ENCODE results near the gene P2RX4. TPM values are rescaled to one million over a fixed set of nuclear protein-coding genes. Genes with fewer than 3 reads are reported as not detected.
"Not testable (repeated sequence)": the region's sequence is repeated elsewhere in the genome, so short reads cannot be mapped to it uniquely, and the experiment has no call there.

P2RX4 gene
- total RNA-seq, 1 donor from 2014 or later = 5.0 TPM

- ATAC-seq = no peak
Observed at GRCh38 chr12:121189131-121189530, 20.8 kb upstream of the P2RX4 start.

- ATAC-seq = no peak
Observed at GRCh38 chr12:121189619-121190155, 20.2 kb upstream of the P2RX4 start.

GRCh38 chr12:121190523-121191031, 19.4 kb upstream of the P2RX4 start:
- ATAC-seq = peak; percentile 19

- ATAC-seq = no peak
Observed at GRCh38 chr12:121191151-121191550, 18.8 kb upstream of the P2RX4 start.

GRCh38 chr12:121196902-121197301, 13.0 kb upstream of the P2RX4 start:
- ATAC-seq = no peak

- no peak for ATAC-seq
Observed at GRCh38 chr12:121198949-121199348, 11.0 kb upstream of the P2RX4 start.

GRCh38 chr12:121201140-121201539, 8.8 kb upstream of the P2RX4 start:
- ATAC-seq = not testable (repeated sequence)

GRCh38 chr12:121202407-121203355, 7.2 kb upstream of the P2RX4 start:
- no peak for ATAC-seq

GRCh38 chr12:121203482-121203881, 6.4 kb upstream of the P2RX4 start:
- no peak for ATAC-seq

- no peak for ATAC-seq
Observed at GRCh38 chr12:121205491-121205890, 4.4 kb upstream of the P2RX4 start.

GRCh38 chr12:121208571-121208970, 1.4 kb upstream of the P2RX4 start:
- not testable (repeated sequence) for ATAC-seq

GRCh38 chr12:121209221-121209620, 708 bp upstream of the P2RX4 start:
- ATAC-seq = no peak

GRCh38 chr12:121212875-121213274, 2.9 kb downstream of the P2RX4 start:
- no peak for ATAC-seq

GRCh38 chr12:121214166-121214777, 4.3 kb downstream of the P2RX4 start:
- ATAC-seq = peak; percentile 26

- ATAC-seq = peak; percentile 46
Observed at GRCh38 chr12:121214855-121215745, 5.2 kb downstream of the P2RX4 start.

GRCh38 chr12:121216102-121216501, 6.2 kb downstream of the P2RX4 start:
- ATAC-seq = no peak

- ATAC-seq = no peak
Observed at GRCh38 chr12:121217063-121217462, 7.1 kb downstream of the P2RX4 start.

- no peak for ATAC-seq
Observed at GRCh38 chr12:121217761-121218160, 7.8 kb downstream of the P2RX4 start.

GRCh38 chr12:121218588-121219352, 8.8 kb downstream of the P2RX4 start:
- no peak for ATAC-seq

GRCh38 chr12:121219353-121219986, 9.5 kb downstream of the P2RX4 start:
- ATAC-seq = no peak

- ATAC-seq = no peak
Observed at GRCh38 chr12:121222847-121223246, 12.9 kb downstream of the P2RX4 start.

Data from esophagus mucosa (tissue), 1 donor.